GM12892 (cell line): ENCODE measurements around the gene SAMD1.

ENCODE experiments used
- POLR2A ChIP-seq: IDR thresholded peaks from 2 replicates; pipeline ENCODE4 v1.6.1; 2011; ENCODE audit warnings: low read depth, low read length, control low read depth
- POLR2AphosphoS5 ChIP-seq: IDR thresholded peaks from 2 replicates; pipeline ENCODE4 v1.6.1; 2011; ENCODE audit warnings: low read depth, low read length, control low read depth
- TAF1 ChIP-seq: IDR thresholded peaks from 2 replicates; pipeline ENCODE4 v1.6.1; 2011; ENCODE audit warnings: low read depth, mild to moderate bottlenecking, control low read depth, low read length, borderline replicate concordance

DNA sequence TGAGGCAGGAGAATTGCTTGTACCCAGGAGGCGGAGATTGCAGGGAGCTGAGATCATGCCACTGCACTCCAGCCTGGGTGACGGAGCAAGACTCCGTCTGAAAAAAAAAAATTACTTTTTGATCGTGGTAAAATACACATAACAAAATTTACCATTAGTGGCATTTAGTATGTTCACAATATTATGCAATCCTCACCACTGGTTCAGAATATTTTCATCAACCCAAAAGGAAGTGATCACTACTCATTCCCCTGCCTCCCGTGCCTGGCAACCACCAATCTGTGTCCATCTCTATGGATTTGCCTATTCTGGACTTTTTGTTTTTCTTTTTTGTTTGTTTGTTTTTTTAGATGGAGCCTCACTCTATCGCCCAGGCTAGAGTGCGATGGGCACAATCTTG lies 27.4 kb downstream of the SAMD1 start:
- TF ChIP-seq POLR2A (no peak), POLR2AphosphoS5 (no peak), TAF1 (no peak)
